Endothelial cell of umbilical vein (primary cell): Measurements from ENCODE around the gene NMB. TPM values are rescaled to one million over a fixed set of nuclear protein-coding genes. Genes with fewer than 3 reads are reported as not detected.

Source experiments
- BruUV-seq: library from RNA; stranded (reverse); fragments of 400-500 nt; replicated peaks from 2 replicates; lab custom pipeline; 2021; lab: Mats Ljungman, UMichigan
- CTCF ChIA-PET: fragments of 300-600, 350-600 bp; sonication (Branson Sonifier 250); formaldehyde crosslinking; loops from one replicate; lab custom pipeline; 2021; ENCODE audit warnings: antibody characterized with exemption, inconsistent platforms; lab: Charles Lee
- POLR2A ChIA-PET: fragments of 300-600, 350-600 bp; sonication (Branson Sonifier 250); formaldehyde crosslinking; loops from one replicate; lab custom pipeline; 2021; ENCODE audit warnings: antibody characterized with exemption, inconsistent platforms; lab: Charles Lee
- DNase-seq: peaks from one replicate; pipeline ENCODE4 v3.0.0-alpha.2; 2011; ENCODE audit warnings: low read depth, low spot score
- FAIRE-seq: peaks from 2 replicates; lab custom pipeline; 2011; peaks lifted over from hg19 to GRCh38; lab: Jason Lieb, UNC
- H2AFZ ChIP-seq: 2 replicates; pipeline ENCODE4 v1.6.0; 2012; ENCODE audit warnings: low read depth, low read length, control low read depth, inconsistent platforms
- H3K27ac ChIP-seq: 2 replicates; pipeline ENCODE4 v1.5.1; 2011; ENCODE audit warnings: low read depth, mild to moderate bottlenecking, control low read depth, low read length, moderate library complexity; ENCODE audit not compliant: insufficient read depth
- H3K27me3 ChIP-seq, 2 experiments: 2 replicates each; pipeline versions ENCODE4 v1.6.0 to v1.6.1; 2011; ENCODE audit warnings: low read length in 2 of 2, mixed read lengths in 1 of 2; ENCODE audit not compliant: control insufficient read depth in 2 of 2, insufficient read depth in 2 of 2
- H3K36me3 ChIP-seq, 2 experiments: 2 replicates in 1 of 2; 3 replicates in 1 of 2; pipeline ENCODE4 v1.5.1; 2011; ENCODE audit warnings: low read length in 2 of 2, mild to moderate bottlenecking in 1 of 2, moderate library complexity in 1 of 2; ENCODE audit not compliant: control insufficient read depth in 2 of 2, insufficient read depth in 2 of 2; ENCODE audit errors: extremely low read depth in 1 of 2
- H3K4me1 ChIP-seq: 3 replicates; pipeline ENCODE4 v1.5.1; 2011; ENCODE audit warnings: mild to moderate bottlenecking, low read length; ENCODE audit not compliant: control insufficient read depth, insufficient read depth; ENCODE audit errors: extremely low read depth
- H3K4me2 ChIP-seq: 2 replicates; pipeline ENCODE4 v1.6.1; 2011; ENCODE audit warnings: low read length, control low read depth, mixed read lengths; ENCODE audit not compliant: insufficient read depth
- H3K4me3 ChIP-seq, 3 experiments: fragments of 200-600 bp in 1 of 3; sonication (generic), shearing (Covaris generic) in 1 of 3; replicated peaks in 1 of 3; 2 replicates each; pipeline ENCODE4 v1.5.1; 2011 to 2016; ENCODE audit warnings: control low read depth in 3 of 3, low read length in 3 of 3, mild to moderate bottlenecking in 2 of 3, inconsistent platforms in 1 of 3, low read depth in 1 of 3, moderate library complexity in 1 of 3; ENCODE audit not compliant: insufficient read depth in 1 of 3
- H3K79me2 ChIP-seq: 2 replicates; pipeline ENCODE4 v1.6.0; 2012; ENCODE audit warnings: low read length, inconsistent platforms; ENCODE audit not compliant: control insufficient read depth, insufficient read depth
- H3K9ac ChIP-seq: replicated peaks from 2 replicates; pipeline ENCODE3; 2011; ENCODE audit warnings: low read length, control low read depth; ENCODE audit not compliant: insufficient read depth; ENCODE audit errors: extremely low read depth
- H3K9me1 ChIP-seq: replicated peaks from 3 replicates; pipeline ENCODE4 v1.6.0; 2011; ENCODE audit warnings: mild to moderate bottlenecking, low read length; ENCODE audit not compliant: control insufficient read depth, insufficient read depth; ENCODE audit errors: extremely low read depth
- H3K9me3 ChIP-seq: replicated peaks from 2 replicates; pipeline ENCODE4 v1.5.1; 2012; ENCODE audit warnings: low read length, inconsistent platforms; ENCODE audit not compliant: control insufficient read depth, insufficient read depth
- H4K20me1 ChIP-seq: replicated peaks from 2 replicates; pipeline ENCODE3; 2011; ENCODE audit warnings: mild to moderate bottlenecking, low read length; ENCODE audit not compliant: control insufficient read depth, insufficient read depth; ENCODE audit errors: extremely low read depth
- CTCF ChIP-seq, 2 donors: IDR thresholded peaks; 1 replicate in 1 of 2; 2 replicates in 1 of 2; pipeline ENCODE4 v1.5.1; 2011; ENCODE audit warnings: low read length in 2 of 2, mild to moderate bottlenecking in 2 of 2, moderate library complexity in 2 of 2, control low read depth in 1 of 2, inconsistent platforms in 1 of 2, low read depth in 1 of 2; ENCODE audit not compliant: insufficient read depth in 1 of 2; ENCODE audit errors: extremely low read depth in 1 of 2
- EZH2 ChIP-seq: IDR thresholded peaks from 2 replicates; pipeline ENCODE4 v1.6.1; 2012; ENCODE audit warnings: borderline replicate concordance, low read depth, mild to moderate bottlenecking, moderate library complexity, low read length, inconsistent platforms; ENCODE audit not compliant: severe bottlenecking
- FOS ChIP-seq: IDR thresholded peaks from 2 replicates; pipeline ENCODE4 v1.6.1; 2011; ENCODE audit warnings: mild to moderate bottlenecking, low read length, moderate library complexity, borderline replicate concordance; ENCODE audit not compliant: insufficient read depth
- GATA2 ChIP-seq: IDR thresholded peaks from 2 replicates; pipeline ENCODE4 v1.7.0; 2011; ENCODE audit warnings: low read depth, mild to moderate bottlenecking, moderate library complexity, mixed read lengths, low read length; ENCODE audit not compliant: insufficient read length, insufficient read depth
- JUN ChIP-seq: IDR thresholded peaks from 2 replicates; pipeline ENCODE4 v1.6.1; 2011; ENCODE audit warnings: borderline replicate concordance, low read depth; ENCODE audit not compliant: insufficient read length, insufficient read depth
- MAX ChIP-seq: IDR thresholded peaks from 2 replicates; pipeline ENCODE4 v1.6.1; 2011; ENCODE audit not compliant: insufficient read depth, insufficient read length
- MYC ChIP-seq: IDR thresholded peaks from one replicate; pipeline ENCODE4 v1.6.1; 2011; ENCODE audit warnings: mild to moderate bottlenecking, low read depth, low read length
- POLR2A ChIP-seq: IDR thresholded peaks from 2 replicates; pipeline ENCODE4 v1.6.1; 2012; ENCODE audit warnings: low read depth, mild to moderate bottlenecking, control low read depth, low read length
- POLR2AphosphoS5 ChIP-seq: IDR thresholded peaks from 2 replicates; pipeline ENCODE4 v1.6.1; 2012; ENCODE audit warnings: low read depth, mild to moderate bottlenecking, control low read depth, low read length, moderate library complexity; ENCODE audit not compliant: insufficient read depth
- dilution Hi-C: fragments of 300-500 bp; cut with MboI; formaldehyde crosslinking; loops from one replicate; pipeline ENCODE4 v1.15.0; 2019; ENCODE audit warnings: low sequenced_read_pairs; ENCODE audit not compliant: extremely low pct_ligation_motif_present
- intact Hi-C: fragments of 100-400 bp; cut with micrococcal nuclease; formaldehyde crosslinking; loops from one replicate; pipeline ENCODE4 v1.10.0; 2022
- polyA plus RNA-seq, 4 experiments: library from polyadenylated mRNA; depleted of rRNA in 3 of 4; stranded (reverse) in 3 of 4; unstranded in 1 of 4; fragments of >200 nt; gene quantifications; 2 replicates each; pipeline versions ENCODE4 v1.2.1 to v1.2.3, GENCODE V29; 2011 to 2012; ENCODE audit warnings: missing spikeins in 1 of 4
- total RNA-seq: library from RNA; stranded (reverse); gene quantifications from 2 replicates; pipeline ENCODE4 v1.2.3, GENCODE V29; 2021

Gene NMB
- total and polyA plus RNA-seq, 2 donors (not counting 3 experiments of a cell fraction or from before 2014, with no cell fraction given), result 7.8 to 9.8 TPM

GRCh38 chr15:84647726-84648125 is 10.3 kb downstream of the NMB start:
- Histone ChIP-seq H4K20me1 (no peaks in the 10 kb centered on the region), H3K4me1 (peaks cover 6% of the 10 kb centered on the region), H3K79me2 (peaks cover 8% of the 10 kb centered on the region), H3K27me3 (no peaks in the 10 kb centered on the region), H3K4me2 (no peak overlapping the region), H2AFZ (no peak overlapping the region), H3K27ac (no peak overlapping the region), H3K36me3 (peaks cover 24 to 39% of the 10 kb centered on the region in 2 experiments), H3K9me3 (no peaks in the 10 kb centered on the region), H3K9ac (no peak overlapping the region), H3K9me1 (no peaks in the 10 kb centered on the region), H3K4me3 (no peak overlapping the region)
- CTCF ChIA-PET, result interaction anchor here (1.2 kb wide), 1 partner anchor 48 kb away, joined by 4 read pairs; no protein-coding TSS in a partner anchor
- dilution Hi-C loops, result no loop called here
- TF ChIP-seq POLR2AphosphoS5 (no peak), GATA2 (no peak), MAX (no peak), POLR2A (no peak), EZH2 (no peak), MYC (no peak), FOS (no peak), JUN (no peak), CTCF (IDR thresholded peaks at IDR 0.05; ENCODE audit: extremely low read depth in 1 of 2, insufficient read depth in 1 of 2, low read depth in 1 of 2, low read length in 2 of 2) (no peak)
- DNase-seq (no peak), FAIRE-seq (no peak)
- POLR2A ChIA-PET, result no interaction called here
- no TSS peak for BruUV-seq
- intact Hi-C loops, result no loop called here
